SK-N-SH treated with all-trans-retinoic acid at 6 μM for 48 hours (cell line): ENCODE results near the gene TSHZ1.

ENCODE experiments used
- CSDC2 ChIP-seq: fragments of 250-450 bp; sonication (Bioruptor Pico); IDR thresholded peaks from 2 replicates; pipeline ENCODE4 v1.5.0; 2020; ENCODE audit warnings: mild to moderate bottlenecking, moderate library complexity
- ESRRG ChIP-seq: fragments of 250-450 bp; sonication (Bioruptor Pico); IDR thresholded peaks from 2 replicates; pipeline ENCODE4 v1.6.1; 2021; ENCODE audit warnings: mild to moderate bottlenecking
- OSR1 ChIP-seq: fragments of 250-450 bp; sonication (Bioruptor Pico); IDR thresholded peaks from 2 replicates; pipeline ENCODE4 v1.8.0; 2022; ENCODE audit warnings: moderate library complexity, mild to moderate bottlenecking, inconsistent platforms
- PATZ1 ChIP-seq: fragments of 250-450 bp; sonication (Bioruptor Pico); IDR thresholded peaks from 2 replicates; pipeline ENCODE4 v1.8.0; 2020; ENCODE audit warnings: mild to moderate bottlenecking, moderate library complexity, borderline replicate concordance
- RARB ChIP-seq: fragments of 250-450 bp; sonication (Bioruptor Pico); IDR thresholded peaks from 2 replicates; pipeline ENCODE4 v1.8.0; 2021; ENCODE audit warnings: mild to moderate bottlenecking, moderate library complexity
- SNAI2 ChIP-seq: fragments of 250-450 bp; sonication (Bioruptor Pico); IDR thresholded peaks from 2 replicates; pipeline ENCODE4 v1.5.0; 2020; ENCODE audit warnings: mild to moderate bottlenecking, moderate library complexity
- TCF4 ChIP-seq: fragments of 250-450 bp; sonication (Bioruptor Pico); IDR thresholded peaks from 2 replicates; pipeline ENCODE4 v1.8.0; 2021; ENCODE audit warnings: mild to moderate bottlenecking, moderate library complexity, borderline replicate concordance
- ZFP3 ChIP-seq: fragments of 250-450 bp; sonication (Bioruptor Pico); IDR thresholded peaks from 2 replicates; pipeline ENCODE4 v1.5.0; 2020; ENCODE audit warnings: mild to moderate bottlenecking, moderate library complexity
- ZNF565 ChIP-seq: fragments of 450-650 bp; formaldehyde crosslinking; conservative IDR thresholded peaks from 2 replicates; pipeline ENCODE4 v1.5.0; 2020; ENCODE audit warnings: low read depth, mild to moderate bottlenecking, moderate library complexity
- ZNF8 ChIP-seq: fragments of 450-650 bp; formaldehyde crosslinking; IDR thresholded peaks from 2 replicates; pipeline ENCODE4 v1.5.0; 2020; ENCODE audit warnings: mild to moderate bottlenecking, moderate library complexity
- TF ChIP-seq, protein P1 (sequence below): fragments of 250-450 bp; sonication (Bioruptor Pico); IDR thresholded peaks from 2 replicates; pipeline ENCODE4 v1.5.1; 2020; ENCODE audit warnings: low read depth, mild to moderate bottlenecking, moderate library complexity
- TF ChIP-seq, protein P2 (sequence below): fragments of 250-450 bp; sonication (Bioruptor Pico); IDR thresholded peaks from 2 replicates; pipeline ENCODE4 v1.5.0; 2020; ENCODE audit warnings: mild to moderate bottlenecking, moderate library complexity

- TF ChIP-seq PATZ1 (CRISPR knock-in tag) (no peak), RARB (CRISPR knock-in tag) (no peak), CSDC2 (CRISPR knock-in tag) (no peak), ZFP3 (no peak), ZNF565 (no peak), OSR1 (no peak), ESRRG (CRISPR knock-in tag) (no peak), TCF4 (CRISPR knock-in tag) (no peak), ZNF8 (CRISPR knock-in tag) (no peak), SNAI2 (CRISPR knock-in tag) (no peak)
- TF ChIP-seq, protein P1, sequence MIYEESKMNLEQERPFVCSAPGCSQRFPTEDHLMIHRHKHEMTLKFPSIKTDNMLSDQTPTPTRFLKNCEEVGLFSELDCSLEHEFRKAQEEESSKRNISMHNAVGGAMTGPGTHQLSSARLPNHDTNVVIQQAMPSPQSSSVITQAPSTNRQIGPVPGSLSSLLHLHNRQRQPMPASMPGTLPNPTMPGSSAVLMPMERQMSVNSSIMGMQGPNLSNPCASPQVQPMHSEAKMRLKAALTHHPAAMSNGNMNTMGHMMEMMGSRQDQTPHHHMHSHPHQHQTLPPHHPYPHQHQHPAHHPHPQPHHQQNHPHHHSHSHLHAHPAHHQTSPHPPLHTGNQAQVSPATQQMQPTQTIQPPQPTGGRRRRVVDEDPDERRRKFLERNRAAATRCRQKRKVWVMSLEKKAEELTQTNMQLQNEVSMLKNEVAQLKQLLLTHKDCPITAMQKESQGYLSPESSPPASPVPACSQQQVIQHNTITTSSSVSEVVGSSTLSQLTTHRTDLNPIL (CRISPR knock-in tag), result no peak
- TF ChIP-seq, protein P2, sequence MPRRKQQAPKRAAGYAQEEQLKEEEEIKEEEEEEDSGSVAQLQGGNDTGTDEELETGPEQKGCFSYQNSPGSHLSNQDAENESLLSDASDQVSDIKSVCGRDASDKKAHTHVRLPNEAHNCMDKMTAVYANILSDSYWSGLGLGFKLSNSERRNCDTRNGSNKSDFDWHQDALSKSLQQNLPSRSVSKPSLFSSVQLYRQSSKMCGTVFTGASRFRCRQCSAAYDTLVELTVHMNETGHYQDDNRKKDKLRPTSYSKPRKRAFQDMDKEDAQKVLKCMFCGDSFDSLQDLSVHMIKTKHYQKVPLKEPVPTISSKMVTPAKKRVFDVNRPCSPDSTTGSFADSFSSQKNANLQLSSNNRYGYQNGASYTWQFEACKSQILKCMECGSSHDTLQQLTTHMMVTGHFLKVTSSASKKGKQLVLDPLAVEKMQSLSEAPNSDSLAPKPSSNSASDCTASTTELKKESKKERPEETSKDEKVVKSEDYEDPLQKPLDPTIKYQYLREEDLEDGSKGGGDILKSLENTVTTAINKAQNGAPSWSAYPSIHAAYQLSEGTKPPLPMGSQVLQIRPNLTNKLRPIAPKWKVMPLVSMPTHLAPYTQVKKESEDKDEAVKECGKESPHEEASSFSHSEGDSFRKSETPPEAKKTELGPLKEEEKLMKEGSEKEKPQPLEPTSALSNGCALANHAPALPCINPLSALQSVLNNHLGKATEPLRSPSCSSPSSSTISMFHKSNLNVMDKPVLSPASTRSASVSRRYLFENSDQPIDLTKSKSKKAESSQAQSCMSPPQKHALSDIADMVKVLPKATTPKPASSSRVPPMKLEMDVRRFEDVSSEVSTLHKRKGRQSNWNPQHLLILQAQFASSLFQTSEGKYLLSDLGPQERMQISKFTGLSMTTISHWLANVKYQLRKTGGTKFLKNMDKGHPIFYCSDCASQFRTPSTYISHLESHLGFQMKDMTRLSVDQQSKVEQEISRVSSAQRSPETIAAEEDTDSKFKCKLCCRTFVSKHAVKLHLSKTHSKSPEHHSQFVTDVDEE (CRISPR knock-in tag), result no peak
Measured at GRCh38 chr18:75168619-75169018, 42.0 kb upstream of the TSHZ1 start.
